HepG2 (cell line): ENCODE results near the gene PIWIL4. TPM values are rescaled to one million over a fixed set of nuclear protein-coding genes. Genes with fewer than 3 reads are reported as not detected.

Source experiments
- ATAC-seq: fragments of 200-7000 bp; cut with Tn5 transposase; 3 replicates; pipeline ENCODE4 v1.9.1; 2020; ENCODE audit warnings: mild to moderate bottlenecking, moderate library complexity
- BruUV-seq: library from RNA; stranded (reverse); fragments of 400-500 nt; replicated peaks from 2 replicates; lab custom pipeline; 2021; lab: Mats Ljungman, UMichigan
- CTCF ChIA-PET: fragments of 300-600 bp; formaldehyde crosslinking; extraction: SDS; loops from one replicate; lab custom pipeline; 2021; ENCODE audit warnings: low total read pairs, inconsistent platforms, low intra/inter-chr PET ratio; lab: Yijun Ruan, JAX
- POLR2A ChIA-PET: fragments of 350-600 bp; sonication (Branson Sonifier 250); formaldehyde crosslinking; loops from one replicate; lab custom pipeline; 2020; ENCODE audit warnings: antibody characterized with exemption, inconsistent platforms; lab: Yijun Ruan, JAX
- DNase-seq: peaks from one replicate; pipeline ENCODE4 v3.0.0-alpha.2; 2015; ENCODE audit warnings: low spot score
- FAIRE-seq: peaks from 3 replicates; lab custom pipeline; 2011; peaks lifted over from hg19 to GRCh38; lab: Jason Lieb, UNC
- H2AFZ ChIP-seq: one replicate; pipeline ENCODE4 v1.6.1; 2011; ENCODE audit warnings: low read length, inconsistent platforms
- H3K27ac ChIP-seq: fragments of 300-600 bp; 3 replicates; pipeline ENCODE4 v1.8.0; 2011; ENCODE audit warnings: mixed run types, mild to moderate bottlenecking, mixed read lengths, low read length, inconsistent platforms; ENCODE audit not compliant: insufficient read depth; ENCODE audit errors: extremely low read length
- H3K27me3 ChIP-seq, 2 experiments: fragments of 200-600 bp in 1 of 2; 2 replicates in 1 of 2; 3 replicates in 1 of 2; pipeline versions ENCODE4 v1.6.0 to v1.8.0; 2011; ENCODE audit warnings: low read length in 2 of 2, mild to moderate bottlenecking in 2 of 2, moderate library complexity in 2 of 2, inconsistent platforms in 1 of 2; ENCODE audit not compliant: insufficient read depth in 2 of 2, control insufficient read depth in 1 of 2
- H3K36me3 ChIP-seq, 2 experiments: fragments of 200-600 bp in 1 of 2; replicated peaks in 1 of 2; 2 replicates in 1 of 2; 3 replicates in 1 of 2; pipeline versions ENCODE4 v1.5.1 to v1.8.0; 2011; ENCODE audit warnings: low read length in 2 of 2, inconsistent platforms in 1 of 2; ENCODE audit not compliant: insufficient read depth in 2 of 2, control insufficient read depth in 1 of 2
- H3K4me1 ChIP-seq: 2 replicates; pipeline ENCODE4 v1.5.1; 2012; ENCODE audit warnings: low read length, inconsistent platforms; ENCODE audit not compliant: insufficient read depth
- H3K4me2 ChIP-seq: 2 replicates; pipeline ENCODE4 v1.6.0; 2011; ENCODE audit warnings: low read depth, low read length, inconsistent platforms
- H3K4me3 ChIP-seq, 3 experiments: fragments of 200-600 bp in 1 of 3; sonication (generic), shearing (Covaris generic) in 1 of 3; replicated peaks in 1 of 3; 2 replicates each; pipeline ENCODE4 v1.5.1; 2011 to 2016; ENCODE audit warnings: low read length in 3 of 3, inconsistent platforms in 2 of 3, low read depth in 2 of 3, mild to moderate bottlenecking in 2 of 3, control low read depth in 1 of 3, mixed read lengths in 1 of 3; ENCODE audit not compliant: insufficient read depth in 1 of 3
- H3K79me2 ChIP-seq: one replicate; pipeline ENCODE4 v1.6.1; 2011; ENCODE audit warnings: low read length, inconsistent platforms; ENCODE audit not compliant: insufficient read depth
- H3K9ac ChIP-seq: 2 replicates; pipeline ENCODE4 v1.6.0; 2011; ENCODE audit warnings: mild to moderate bottlenecking, low read depth, low read length, inconsistent platforms; ENCODE audit not compliant: insufficient read depth
- H3K9me3 ChIP-seq: 2 replicates; pipeline ENCODE4 v1.5.1; 2012; ENCODE audit warnings: mild to moderate bottlenecking, low read length
- H4K20me1 ChIP-seq: 2 replicates; pipeline ENCODE4 v1.6.0; 2011; ENCODE audit warnings: inconsistent platforms, mild to moderate bottlenecking, low read length, moderate library complexity; ENCODE audit not compliant: insufficient read depth
- KLF11 ChIP-seq: IDR thresholded peaks from 2 replicates; pipeline ENCODE4 v1.6.1; 2016; ENCODE audit warnings: missing compliant biosample characterization
- ZFY ChIP-seq: sonication (generic); formaldehyde crosslinking; IDR thresholded peaks from 2 replicates; pipeline ENCODE4 v1.4.0; 2020; ENCODE audit warnings: missing genetic modification reagents
- ZNF160 ChIP-seq: sonication (generic); formaldehyde crosslinking; IDR thresholded peaks from 2 replicates; pipeline ENCODE4 v1.8.0; 2022; ENCODE audit warnings: mild to moderate bottlenecking, inconsistent platforms, missing genetic modification reagents
- ZNF24 ChIP-seq: fragments of 450-650 bp; IDR thresholded peaks from 2 replicates; pipeline ENCODE4 v1.6.1; 2017; ENCODE audit warnings: antibody characterized with exemption, mild to moderate bottlenecking
- in situ Hi-C: cut with HindIII; loops from 2 replicates; pipeline ENCODE4 v1.10.0; 2017; ENCODE audit warnings: low pct_unique_long_range_greater_than_20kb; ENCODE audit not compliant: extremely low pct_ligation_motif_present
- intact Hi-C: fragments of 100-400 bp; cut with micrococcal nuclease; formaldehyde crosslinking; loops from one replicate; pipeline ENCODE4 v1.10.0; 2022; ENCODE audit not compliant: unreplicated experiment
- polyA plus RNA-seq, 8 experiments: library from polyadenylated mRNA; depleted of rRNA in 3 of 8; stranded (reverse) in 7 of 8; unstranded in 1 of 8; fragments of >200 nt; fragmentation: Illumina TruSeq in 4 of 8; extraction: Trizol in 4 of 8; gene quantifications; 2 replicates each; pipeline versions ENCODE4 v1.2.1 to v1.2.3, GENCODE V29; 2011 to 2016; ENCODE audit warnings: low read depth in 4 of 8, missing spikeins in 1 of 8, mixed read lengths in 1 of 8; ENCODE audit not compliant: insufficient read depth in 1 of 8
- total RNA-seq, 5 experiments: library from RNA; depleted of rRNA; stranded (reverse); fragments of >200 nt; fragmentation: Illumina TruSeq; extraction: Trizol; gene quantifications; 2 replicates each; pipeline ENCODE4 v1.2.3, GENCODE V29; 2016; ENCODE audit warnings: low read depth in 1 of 5
- TF ChIP-seq, protein P1 (sequence below): sonication (generic); formaldehyde crosslinking; IDR thresholded peaks from 2 replicates; pipeline ENCODE4 v1.4.0; 2020; ENCODE audit warnings: missing genetic modification reagents, borderline replicate concordance
- TF ChIP-seq, protein P2 (sequence below), 2 experiments: sonication (generic) in 1 of 2; formaldehyde crosslinking in 1 of 2; IDR thresholded peaks; 2 replicates each; pipeline versions ENCODE4 v1.4.0 to v1.6.1; 2016 to 2020; ENCODE audit warnings: borderline replicate concordance in 1 of 2, low read depth in 1 of 2, mild to moderate bottlenecking in 1 of 2, missing genetic modification reagents in 1 of 2
- TF ChIP-seq, protein P3 (sequence below): sonication (generic); formaldehyde crosslinking; conservative IDR thresholded peaks from 2 replicates; pipeline ENCODE4 v1.8.1; 2023; ENCODE audit warnings: missing genetic modification reagents
- TF ChIP-seq, protein P4 (sequence below): sonication (generic); formaldehyde crosslinking; IDR thresholded peaks from 2 replicates; pipeline ENCODE4 v1.9.0; 2021; ENCODE audit warnings: mild to moderate bottlenecking, missing genetic modification reagents
- TF ChIP-seq, protein P5 (sequence below): sonication (generic); formaldehyde crosslinking; IDR thresholded peaks from 2 replicates; pipeline ENCODE4 v1.4.0; 2020; ENCODE audit warnings: missing genetic modification reagents

PIWIL4 gene
- total and polyA plus RNA-seq, 2 of the 13 experiments (the other 11 are each of a cell fraction or from before 2014, with no cell fraction given), result 0.08 TPM; not detected in 1

DNA sequence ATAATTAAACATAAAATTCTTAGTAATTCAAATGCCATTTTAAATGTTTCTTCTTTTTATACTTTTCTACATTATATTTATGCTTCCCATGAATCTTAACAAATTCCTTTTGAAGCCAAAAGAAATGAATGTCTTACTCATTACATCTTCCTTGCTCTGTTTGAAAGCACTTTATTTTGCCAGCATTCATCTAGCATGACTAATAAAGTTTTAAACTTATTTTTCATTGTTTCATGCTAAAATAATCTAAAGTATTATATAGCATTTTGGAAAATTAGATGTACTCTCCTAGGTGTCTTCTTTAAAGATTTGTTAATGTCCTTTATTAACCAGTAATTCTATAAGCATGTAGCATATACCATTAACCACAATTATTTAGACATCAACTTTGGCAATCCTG is 9.7 kb upstream of the PIWIL4 start:
- Histone ChIP-seq H3K79me2 (no peaks in the 10 kb centered on the region), H3K9ac (no peak overlapping the region), H2AFZ (no peak overlapping the region), H3K27ac (no peak overlapping the region), H3K27me3 (no peaks in the 10 kb centered on the region), H3K9me3 (no peaks in the 10 kb centered on the region), H3K36me3 (no peaks in the 10 kb centered on the region), H3K4me3 (no peak overlapping the region), H4K20me1 (no peaks in the 10 kb centered on the region), H3K4me1 (no peaks in the 10 kb centered on the region), H3K4me2 (no peak overlapping the region)
- no peak for DNase-seq
- ChIA-PET POLR2A (no interaction called here), CTCF (no interaction called here)
- intact Hi-C loops (no loop called here), in situ Hi-C loops (no loop called here)
- no TSS peak for BruUV-seq
- FAIRE-seq, result no peak
- ATAC-seq, result no peak
- TF ChIP-seq ZNF24 (no peak), ZFY (CRISPR knock-in tag) (no peak), KLF11 (CRISPR knock-in tag) (no peak), ZNF160 (CRISPR knock-in tag) (no peak)
- TF ChIP-seq, protein P1, sequence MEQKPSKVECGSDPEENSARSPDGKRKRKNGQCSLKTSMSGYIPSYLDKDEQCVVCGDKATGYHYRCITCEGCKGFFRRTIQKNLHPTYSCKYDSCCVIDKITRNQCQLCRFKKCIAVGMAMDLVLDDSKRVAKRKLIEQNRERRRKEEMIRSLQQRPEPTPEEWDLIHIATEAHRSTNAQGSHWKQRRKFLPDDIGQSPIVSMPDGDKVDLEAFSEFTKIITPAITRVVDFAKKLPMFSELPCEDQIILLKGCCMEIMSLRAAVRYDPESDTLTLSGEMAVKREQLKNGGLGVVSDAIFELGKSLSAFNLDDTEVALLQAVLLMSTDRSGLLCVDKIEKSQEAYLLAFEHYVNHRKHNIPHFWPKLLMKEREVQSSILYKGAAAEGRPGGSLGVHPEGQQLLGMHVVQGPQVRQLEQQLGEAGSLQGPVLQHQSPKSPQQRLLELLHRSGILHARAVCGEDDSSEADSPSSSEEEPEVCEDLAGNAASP (CRISPR knock-in tag), result no peak
- TF ChIP-seq, protein P2, sequence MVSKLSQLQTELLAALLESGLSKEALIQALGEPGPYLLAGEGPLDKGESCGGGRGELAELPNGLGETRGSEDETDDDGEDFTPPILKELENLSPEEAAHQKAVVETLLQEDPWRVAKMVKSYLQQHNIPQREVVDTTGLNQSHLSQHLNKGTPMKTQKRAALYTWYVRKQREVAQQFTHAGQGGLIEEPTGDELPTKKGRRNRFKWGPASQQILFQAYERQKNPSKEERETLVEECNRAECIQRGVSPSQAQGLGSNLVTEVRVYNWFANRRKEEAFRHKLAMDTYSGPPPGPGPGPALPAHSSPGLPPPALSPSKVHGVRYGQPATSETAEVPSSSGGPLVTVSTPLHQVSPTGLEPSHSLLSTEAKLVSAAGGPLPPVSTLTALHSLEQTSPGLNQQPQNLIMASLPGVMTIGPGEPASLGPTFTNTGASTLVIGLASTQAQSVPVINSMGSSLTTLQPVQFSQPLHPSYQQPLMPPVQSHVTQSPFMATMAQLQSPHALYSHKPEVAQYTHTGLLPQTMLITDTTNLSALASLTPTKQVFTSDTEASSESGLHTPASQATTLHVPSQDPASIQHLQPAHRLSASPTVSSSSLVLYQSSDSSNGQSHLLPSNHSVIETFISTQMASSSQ (IDR thresholded peaks at IDR 0.05; ENCODE audit: low read depth), result no peak
- TF ChIP-seq, protein P2 (CRISPR knock-in tag; IDR thresholded peaks at IDR 0.05; ENCODE audit: borderline replicate concordance), result no peak
- TF ChIP-seq, protein P3, sequence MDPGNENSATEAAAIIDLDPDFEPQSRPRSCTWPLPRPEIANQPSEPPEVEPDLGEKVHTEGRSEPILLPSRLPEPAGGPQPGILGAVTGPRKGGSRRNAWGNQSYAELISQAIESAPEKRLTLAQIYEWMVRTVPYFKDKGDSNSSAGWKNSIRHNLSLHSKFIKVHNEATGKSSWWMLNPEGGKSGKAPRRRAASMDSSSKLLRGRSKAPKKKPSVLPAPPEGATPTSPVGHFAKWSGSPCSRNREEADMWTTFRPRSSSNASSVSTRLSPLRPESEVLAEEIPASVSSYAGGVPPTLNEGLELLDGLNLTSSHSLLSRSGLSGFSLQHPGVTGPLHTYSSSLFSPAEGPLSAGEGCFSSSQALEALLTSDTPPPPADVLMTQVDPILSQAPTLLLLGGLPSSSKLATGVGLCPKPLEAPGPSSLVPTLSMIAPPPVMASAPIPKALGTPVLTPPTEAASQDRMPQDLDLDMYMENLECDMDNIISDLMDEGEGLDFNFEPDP (CRISPR knock-in tag), result no peak
- TF ChIP-seq, protein P4, sequence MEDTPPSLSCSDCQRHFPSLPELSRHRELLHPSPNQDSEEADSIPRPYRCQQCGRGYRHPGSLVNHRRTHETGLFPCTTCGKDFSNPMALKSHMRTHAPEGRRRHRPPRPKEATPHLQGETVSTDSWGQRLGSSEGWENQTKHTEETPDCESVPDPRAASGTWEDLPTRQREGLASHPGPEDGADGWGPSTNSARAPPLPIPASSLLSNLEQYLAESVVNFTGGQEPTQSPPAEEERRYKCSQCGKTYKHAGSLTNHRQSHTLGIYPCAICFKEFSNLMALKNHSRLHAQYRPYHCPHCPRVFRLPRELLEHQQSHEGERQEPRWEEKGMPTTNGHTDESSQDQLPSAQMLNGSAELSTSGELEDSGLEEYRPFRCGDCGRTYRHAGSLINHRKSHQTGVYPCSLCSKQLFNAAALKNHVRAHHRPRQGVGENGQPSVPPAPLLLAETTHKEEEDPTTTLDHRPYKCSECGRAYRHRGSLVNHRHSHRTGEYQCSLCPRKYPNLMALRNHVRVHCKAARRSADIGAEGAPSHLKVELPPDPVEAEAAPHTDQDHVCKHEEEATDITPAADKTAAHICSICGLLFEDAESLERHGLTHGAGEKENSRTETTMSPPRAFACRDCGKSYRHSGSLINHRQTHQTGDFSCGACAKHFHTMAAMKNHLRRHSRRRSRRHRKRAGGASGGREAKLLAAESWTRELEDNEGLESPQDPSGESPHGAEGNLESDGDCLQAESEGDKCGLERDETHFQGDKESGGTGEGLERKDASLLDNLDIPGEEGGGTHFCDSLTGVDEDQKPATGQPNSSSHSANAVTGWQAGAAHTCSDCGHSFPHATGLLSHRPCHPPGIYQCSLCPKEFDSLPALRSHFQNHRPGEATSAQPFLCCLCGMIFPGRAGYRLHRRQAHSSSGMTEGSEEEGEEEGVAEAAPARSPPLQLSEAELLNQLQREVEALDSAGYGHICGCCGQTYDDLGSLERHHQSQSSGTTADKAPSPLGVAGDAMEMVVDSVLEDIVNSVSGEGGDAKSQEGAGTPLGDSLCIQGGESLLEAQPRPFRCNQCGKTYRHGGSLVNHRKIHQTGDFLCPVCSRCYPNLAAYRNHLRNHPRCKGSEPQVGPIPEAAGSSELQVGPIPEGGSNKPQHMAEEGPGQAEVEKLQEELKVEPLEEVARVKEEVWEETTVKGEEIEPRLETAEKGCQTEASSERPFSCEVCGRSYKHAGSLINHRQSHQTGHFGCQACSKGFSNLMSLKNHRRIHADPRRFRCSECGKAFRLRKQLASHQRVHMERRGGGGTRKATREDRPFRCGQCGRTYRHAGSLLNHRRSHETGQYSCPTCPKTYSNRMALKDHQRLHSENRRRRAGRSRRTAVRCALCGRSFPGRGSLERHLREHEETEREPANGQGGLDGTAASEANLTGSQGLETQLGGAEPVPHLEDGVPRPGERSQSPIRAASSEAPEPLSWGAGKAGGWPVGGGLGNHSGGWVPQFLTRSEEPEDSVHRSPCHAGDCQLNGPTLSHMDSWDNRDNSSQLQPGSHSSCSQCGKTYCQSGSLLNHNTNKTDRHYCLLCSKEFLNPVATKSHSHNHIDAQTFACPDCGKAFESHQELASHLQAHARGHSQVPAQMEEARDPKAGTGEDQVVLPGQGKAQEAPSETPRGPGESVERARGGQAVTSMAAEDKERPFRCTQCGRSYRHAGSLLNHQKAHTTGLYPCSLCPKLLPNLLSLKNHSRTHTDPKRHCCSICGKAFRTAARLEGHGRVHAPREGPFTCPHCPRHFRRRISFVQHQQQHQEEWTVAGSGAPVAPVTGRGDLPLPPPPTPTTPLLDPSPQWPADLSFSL, result no peak
- TF ChIP-seq, protein P5, sequence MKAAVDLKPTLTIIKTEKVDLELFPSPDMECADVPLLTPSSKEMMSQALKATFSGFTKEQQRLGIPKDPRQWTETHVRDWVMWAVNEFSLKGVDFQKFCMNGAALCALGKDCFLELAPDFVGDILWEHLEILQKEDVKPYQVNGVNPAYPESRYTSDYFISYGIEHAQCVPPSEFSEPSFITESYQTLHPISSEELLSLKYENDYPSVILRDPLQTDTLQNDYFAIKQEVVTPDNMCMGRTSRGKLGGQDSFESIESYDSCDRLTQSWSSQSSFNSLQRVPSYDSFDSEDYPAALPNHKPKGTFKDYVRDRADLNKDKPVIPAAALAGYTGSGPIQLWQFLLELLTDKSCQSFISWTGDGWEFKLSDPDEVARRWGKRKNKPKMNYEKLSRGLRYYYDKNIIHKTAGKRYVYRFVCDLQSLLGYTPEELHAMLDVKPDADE (CRISPR knock-in tag), result no peak
